ENCODE measurements around the gene DNM1L. TPM values are rescaled to one million over a fixed set of nuclear protein-coding genes. Genes with fewer than 3 reads are reported as not detected.

Gene DNM1L
- total RNA-seq, 1 experiment from 2014 or later, result 112 TPM

GRCh38 chr12:32651956-32652210, 27.2 kb upstream of the DNM1L start:
- POLR2A ChIA-PET (ENCODE audit: unreplicated experiment), result no interaction called here
- Histone ChIP-seq H4K20me1 (ENCODE audit: insufficient read depth) (no peaks in the 10 kb centered on the region), H3K4me3 (no peak overlapping the region), H3F3A (ENCODE audit: insufficient read depth, low read depth) (peaks cover 10% of the 10 kb centered on the region; the same call in 1 of the 2 replicates), H3K36me3 (ENCODE audit: low read depth) (no peaks in the 10 kb centered on the region), H2AFZ (no peak overlapping the region), H3K79me2 (ENCODE audit: low read depth) (no peaks in the 10 kb centered on the region), H3K9me3 (ENCODE audit: insufficient read depth, low read depth) (no peaks in the 10 kb centered on the region), H3K27me3 (ENCODE audit: insufficient read depth, low read depth) (no peaks in the 10 kb centered on the region), H3K4me2 (no peak overlapping the region), H3K4me1 (replicated peaks; ENCODE audit: insufficient read depth) (peaks cover 15% of the 10 kb centered on the region), H3K9me2 (ENCODE audit: insufficient read depth) (no peaks in the 10 kb centered on the region), H3K27ac (no peak overlapping the region)
- TF ChIP-seq, protein P1, sequence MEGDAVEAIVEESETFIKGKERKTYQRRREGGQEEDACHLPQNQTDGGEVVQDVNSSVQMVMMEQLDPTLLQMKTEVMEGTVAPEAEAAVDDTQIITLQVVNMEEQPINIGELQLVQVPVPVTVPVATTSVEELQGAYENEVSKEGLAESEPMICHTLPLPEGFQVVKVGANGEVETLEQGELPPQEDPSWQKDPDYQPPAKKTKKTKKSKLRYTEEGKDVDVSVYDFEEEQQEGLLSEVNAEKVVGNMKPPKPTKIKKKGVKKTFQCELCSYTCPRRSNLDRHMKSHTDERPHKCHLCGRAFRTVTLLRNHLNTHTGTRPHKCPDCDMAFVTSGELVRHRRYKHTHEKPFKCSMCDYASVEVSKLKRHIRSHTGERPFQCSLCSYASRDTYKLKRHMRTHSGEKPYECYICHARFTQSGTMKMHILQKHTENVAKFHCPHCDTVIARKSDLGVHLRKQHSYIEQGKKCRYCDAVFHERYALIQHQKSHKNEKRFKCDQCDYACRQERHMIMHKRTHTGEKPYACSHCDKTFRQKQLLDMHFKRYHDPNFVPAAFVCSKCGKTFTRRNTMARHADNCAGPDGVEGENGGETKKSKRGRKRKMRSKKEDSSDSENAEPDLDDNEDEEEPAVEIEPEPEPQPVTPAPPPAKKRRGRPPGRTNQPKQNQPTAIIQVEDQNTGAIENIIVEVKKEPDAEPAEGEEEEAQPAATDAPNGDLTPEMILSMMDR (conservative IDR thresholded peaks at IDR 0.05), result no peak
- TF ChIP-seq EZH2 (IDR thresholded peaks at IDR 0.05; ENCODE audit: low read depth), result no peak
- CTCF ChIA-PET, result no interaction called here
- intact Hi-C loops (cut with micrococcal nuclease; ENCODE audit: unreplicated experiment), result no loop called here
- no TSS peak for BruUV-seq (replicated peaks)
- DNase-seq, result no peak

DNA sequence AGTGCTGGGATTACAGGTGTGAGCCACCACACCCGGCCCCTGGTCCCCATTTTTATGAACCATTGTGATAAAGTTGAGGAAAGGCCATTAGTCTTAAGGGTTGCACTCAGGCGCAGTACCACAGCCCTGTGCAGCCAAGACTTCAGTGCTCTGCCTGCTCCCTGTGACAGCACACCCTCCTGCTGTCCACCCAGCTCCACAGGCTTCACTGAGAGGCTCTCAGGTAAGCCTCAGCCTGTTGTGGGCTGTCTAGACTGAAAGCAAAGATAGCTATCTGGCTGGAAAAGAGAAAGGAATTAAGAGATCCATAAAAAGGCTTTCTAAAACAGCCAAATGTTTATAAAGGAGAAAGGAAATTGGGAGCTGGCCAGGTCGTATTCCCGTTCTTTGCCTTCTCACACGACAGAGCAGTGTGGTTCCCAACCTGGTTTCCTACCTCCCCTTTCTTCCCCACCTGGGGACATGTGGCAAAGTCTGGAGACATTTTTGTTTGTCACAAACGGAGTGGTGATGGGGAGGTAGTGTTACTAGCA, 19.1 kb upstream of the DNM1L start:
- no peak for TF ChIP-seq EZH2 (IDR thresholded peaks at IDR 0.05; ENCODE audit: low read depth)
- TF ChIP-seq, protein P1 (conservative IDR thresholded peaks at IDR 0.05), result no peak
- POLR2A ChIA-PET (ENCODE audit: unreplicated experiment), result no interaction called here
- no peaks in the 10 kb centered on the region for H3K4me1 ChIP-seq (replicated peaks; ENCODE audit: insufficient read depth)
- no peak overlapping the region for H3K4me2 ChIP-seq
- H2AFZ ChIP-seq, result no peak overlapping the region
- CTCF ChIA-PET, result interaction anchor here (0.6 kb wide), 1 partner anchor 268 kb away, joined by 5 read pairs; no protein-coding TSS in a partner anchor
- H3K4me3 ChIP-seq, result no peak overlapping the region
- no peaks in the 10 kb centered on the region for H3K79me2 ChIP-seq (ENCODE audit: low read depth)
- H3K9me3 ChIP-seq (ENCODE audit: insufficient read depth, low read depth), result no peaks in the 10 kb centered on the region
- no peaks in the 10 kb centered on the region for H3K27me3 ChIP-seq (ENCODE audit: insufficient read depth, low read depth)
- intact Hi-C loops (cut with micrococcal nuclease; ENCODE audit: unreplicated experiment), result no loop called here
- H3F3A ChIP-seq (ENCODE audit: insufficient read depth, low read depth), result peaks cover 5% of the 10 kb centered on the region; the same call in 1 of the 2 replicates
- no peaks in the 10 kb centered on the region for H3K9me2 ChIP-seq (ENCODE audit: insufficient read depth)
- H3K27ac ChIP-seq, result no peak overlapping the region
- no peak for DNase-seq
- no peaks in the 10 kb centered on the region for H4K20me1 ChIP-seq (ENCODE audit: insufficient read depth)
- no peaks in the 10 kb centered on the region for H3K36me3 ChIP-seq (ENCODE audit: low read depth)
- no TSS peak for BruUV-seq (replicated peaks)

- Histone ChIP-seq H3K9me2 (ENCODE audit: insufficient read depth) (no peaks in the 10 kb centered on the region), H3K4me1 (replicated peaks; ENCODE audit: insufficient read depth) (no peaks in the 10 kb centered on the region), H3K4me2 (no peak overlapping the region), H4K20me1 (ENCODE audit: insufficient read depth) (no peaks in the 10 kb centered on the region), H3K9me3 (ENCODE audit: insufficient read depth, low read depth) (no peaks in the 10 kb centered on the region), H2AFZ (no peak overlapping the region), H3K36me3 (ENCODE audit: low read depth) (no peaks in the 10 kb centered on the region), H3F3A (ENCODE audit: insufficient read depth, low read depth) (peaks cover 5% of the 10 kb centered on the region; the same call in 1 of the 2 replicates), H3K4me3 (no peak overlapping the region), H3K79me2 (ENCODE audit: low read depth) (no peaks in the 10 kb centered on the region), H3K27ac (no peak overlapping the region), H3K27me3 (ENCODE audit: insufficient read depth, low read depth) (no peaks in the 10 kb centered on the region)
- intact Hi-C loops (cut with micrococcal nuclease; ENCODE audit: unreplicated experiment), result no loop called here
- BruUV-seq (replicated peaks), result no TSS peak
- CTCF ChIA-PET, result no interaction called here
- DNase-seq, result no peak
- POLR2A ChIA-PET (ENCODE audit: unreplicated experiment), result no interaction called here
- TF ChIP-seq, protein P1 (conservative IDR thresholded peaks at IDR 0.05), result no peak
- no peak for TF ChIP-seq EZH2 (IDR thresholded peaks at IDR 0.05; ENCODE audit: low read depth)
Measured at GRCh38 chr12:32661706-32662105, 17.4 kb upstream of the DNM1L start.

Data from PC-9 (cell line).